ENCODE data around the gene DNAL4. TPM values are rescaled to one million over a fixed set of nuclear protein-coding genes. Genes with fewer than 3 reads are reported as not detected.

Gene DNAL4
- polyA plus RNA-seq, 2 of the 4 experiments (the other 2 are of a cell fraction), result 7.7 to 9.8 TPM

- H3K4me2 ChIP-seq, result peak overlapping the region; percentile 90
- no peak for TF ChIP-seq ZNF302 (CRISPR knock-in tag; IDR thresholded peaks at IDR 0.05)
- no peak for TF ChIP-seq RCOR1 (IDR thresholded peaks at IDR 0.05; ENCODE audit: low read depth, low read length)
- no peak for TF ChIP-seq POLR2AphosphoS2 (conservative IDR thresholded peaks at IDR 0.05; ENCODE audit: low read length)
- TF ChIP-seq CBX2 (IDR thresholded peaks at IDR 0.05; ENCODE audit: borderline replicate concordance, low read depth), result no peak
- no peak for TF ChIP-seq SREBF2 (IDR thresholded peaks at IDR 0.05)
- TF ChIP-seq HOXA7 (CRISPR knock-in tag; IDR thresholded peaks at IDR 0.05), result no peak
- no peak for TF ChIP-seq RNF2 (IDR thresholded peaks at IDR 0.05; ENCODE audit: borderline replicate concordance, low read depth)
- no peak for TF ChIP-seq HOXB13 (CRISPR knock-in tag; IDR thresholded peaks at IDR 0.05; ENCODE audit: low read depth)
- no peak for TF ChIP-seq RAD21 (conservative IDR thresholded peaks at IDR 0.05 in 1 of 2, IDR thresholded peaks at IDR 0.05 in 1 of 2)
- TF ChIP-seq MYC (IDR thresholded peaks at IDR 0.05; ENCODE audit: borderline replicate concordance, low read length), result no peak
- TF ChIP-seq NFE2L2 (conservative IDR thresholded peaks at IDR 0.05; ENCODE audit: low read length), result no peak
- no peak for TF ChIP-seq ESRRA (IDR thresholded peaks at IDR 0.05; ENCODE audit: borderline replicate concordance, low read length)
- no peak for TF ChIP-seq MAFK (IDR thresholded peaks at IDR 0.05; ENCODE audit: partially characterized antibody)
- TF ChIP-seq ELK1 (IDR thresholded peaks at IDR 0.05; ENCODE audit: low read depth, low read length), result no peak
- no peak for TF ChIP-seq ATOH8 (CRISPR knock-in tag; IDR thresholded peaks at IDR 0.05; ENCODE audit: low read depth)
- no peak for TF ChIP-seq FOXS1 (CRISPR knock-in tag; IDR thresholded peaks at IDR 0.05)
- no peak for TF ChIP-seq EHMT2 (IDR thresholded peaks at IDR 0.05; ENCODE audit: low read depth)
- TF ChIP-seq HEYL (CRISPR knock-in tag; IDR thresholded peaks at IDR 0.05), result no peak
- peak overlapping the region; percentile 100 for H3K4me3 ChIP-seq
- FAIRE-seq (no peak), DNase-seq (ENCODE audit: low read depth in 1 of 2, low spot score in 1 of 2) (no peak), ATAC-seq (no peak)
- 52% methylated on average over 10 of the region's 12 CpGs for WGBS (ENCODE audit: missing lambda C conversion rate)
- no peaks in the 10 kb centered on the region for H3K9me3 ChIP-seq
- peaks cover 22% of the 10 kb centered on the region for H3K4me1 ChIP-seq
- ChIA-PET POLR2A (no interaction called here), CTCF (interaction anchor here (0.9 to 8.1 kb wide), 5 partner anchors 8 to 248 kb away, joined by 3 to 75 read pairs (median 3); no protein-coding TSS in a partner anchor)
- H3K27ac ChIP-seq, result peak overlapping the region; percentile 99
Observed at GRCh38 chr22:38754751-38755154, 39.2 kb downstream of the DNAL4 start.

GRCh38 chr22:38753948-38754750, 39.8 kb downstream of the DNAL4 start:
- POLR2A ChIA-PET, result no interaction called here
- CTCF ChIA-PET, result interaction anchor here (0.9 to 8.1 kb wide), 5 partner anchors 9 to 249 kb away, joined by 3 to 75 read pairs (median 3); no protein-coding TSS in a partner anchor
- ATAC-seq, result no peak
- WGBS (ENCODE audit: missing lambda C conversion rate), result 64% methylated on average over 10 of the region's 12 CpGs
- FAIRE-seq, result no peak
- Histone ChIP-seq H3K4me2 (peak overlapping the region; percentile 90), H3K4me3 (peak overlapping the region; percentile 100; the same call in 2 of the 3 replicates), H3K4me1 (peaks cover 22% of the 10 kb centered on the region), H3K27ac (peak overlapping the region; percentile 99; a peak in 5 of 6 replicates), H3K9me3 (no peaks in the 10 kb centered on the region)
- TF ChIP-seq FOSL2 (IDR thresholded peaks at IDR 0.05) (no peak), FOSL2 (CRISPR knock-in tag; IDR thresholded peaks at IDR 0.05) (no peak), MAZ (IDR thresholded peaks at IDR 0.05; ENCODE audit: borderline replicate concordance, low read depth, low read length) (no peak), BCL3 (IDR thresholded peaks at IDR 0.05) (no peak), PBX3 (IDR thresholded peaks at IDR 0.05) (no peak), MAFK (IDR thresholded peaks at IDR 0.05; ENCODE audit: partially characterized antibody) (no peak), CEBPB (IDR thresholded peaks at IDR 0.05) (no peak), SMC3 (IDR thresholded peaks at IDR 0.05) (no peak), GATA3 (IDR thresholded peaks at IDR 0.05; ENCODE audit: borderline replicate concordance) (no peak), JUN (IDR thresholded peaks at IDR 0.05) (no peak), EP300 (IDR thresholded peaks at IDR 0.05) (no peak), NPAS2 (CRISPR knock-in tag; IDR thresholded peaks at IDR 0.05; ENCODE audit: borderline replicate concordance) (no peak), RFX5 (IDR thresholded peaks at IDR 0.05) (no peak), NFE2L2 (conservative IDR thresholded peaks at IDR 0.05; ENCODE audit: low read length) (no peak), ZSCAN20 (CRISPR knock-in tag; IDR thresholded peaks at IDR 0.05) (no peak), CHD2 (IDR thresholded peaks at IDR 0.05; ENCODE audit: low read length, partially characterized antibody) (no peak), MAX (IDR thresholded peaks at IDR 0.05) (no peak), CHD4 (IDR thresholded peaks at IDR 0.05; ENCODE audit: borderline replicate concordance) (no peak), NR3C1 (IDR thresholded peaks at IDR 0.05) (no peak)
- no peak for DNase-seq (ENCODE audit: low read depth in 1 of 2, low spot score in 1 of 2)
